Lower leg skin (tissue), 3 donors: Measurements from ENCODE around the gene RHO.
"Not testable (repeated sequence)": the region's sequence is repeated elsewhere in the genome, so short reads cannot be mapped to it uniquely, and the experiment has no call there.

Source experiments
- CTCF ChIP-seq, 3 donors: fragments of 450-650 bp; IDR thresholded peaks; one replicate each; pipeline ENCODE4 v1.5.1; 2016; ENCODE audit warnings: antibody characterized with exemption in 3 of 3, mild to moderate bottlenecking in 3 of 3, moderate library complexity in 2 of 3
- POLR2A ChIP-seq, 2 donors: fragments of 450-650 bp; IDR thresholded peaks; one replicate each; pipeline ENCODE4 v1.6.1; 2016 to 2017; ENCODE audit warnings: antibody characterized with exemption in 2 of 2, mild to moderate bottlenecking in 1 of 2, moderate library complexity in 1 of 2

GRCh38 chr3:129491077-129491476 is 37.4 kb upstream of the RHO start:
- TF ChIP-seq CTCF, POLR2A (IDR thresholded peaks at IDR 0.05): not testable (repeated sequence)
